ENCODE measurements around the gene TACO1.

GRCh38 chr17:63631626-63632025 is 30.9 kb downstream of the TACO1 start:
- TF ChIP-seq RNF2 (IDR thresholded peaks at IDR 0.05; ENCODE audit: borderline replicate concordance, low read depth), result no peak
- no peak for TF ChIP-seq CTCF (IDR thresholded peaks at IDR 0.05)
- no peak for TF ChIP-seq PBX3 (IDR thresholded peaks at IDR 0.05)

Data from A549 (cell line).